Hepatocyte (in vitro differentiated cells): ENCODE results near the gene PDE11A.

Experiments used
- CTCF ChIP-seq: fragments of 200-600 bp; sonication (generic); IDR thresholded peaks from 2 replicates; pipeline ENCODE4 v1.5.1; 2016; ENCODE audit warnings: antibody characterized with exemption, mild to moderate bottlenecking; ENCODE audit not compliant: poor library complexity
- EZH2 ChIP-seq: fragments of 200-600 bp; sonication (generic); IDR thresholded peaks from 2 replicates; pipeline ENCODE4 v1.6.1; 2016; ENCODE audit warnings: antibody characterized with exemption, mild to moderate bottlenecking, borderline replicate concordance
- EZH2phosphoT487 ChIP-seq: fragments of 200-600 bp; sonication (generic); IDR thresholded peaks from one replicate; pipeline ENCODE4 v1.6.1; 2018; ENCODE audit warnings: antibody characterized with exemption, mild to moderate bottlenecking, low read depth, moderate library complexity; ENCODE audit not compliant: unreplicated experiment, severe bottlenecking

- TF ChIP-seq CTCF (no peak), EZH2phosphoT487 (no peak), EZH2 (no peak)
Observed at GRCh38 chr2:177600917-177601316, 471.7 kb downstream of the PDE11A start.
